Osteocyte (in vitro differentiated cells): ENCODE results near the gene SLC52A1. TPM values are rescaled to one million over a fixed set of nuclear protein-coding genes. Genes with fewer than 3 reads are reported as not detected.

Experiments
- DNase-seq: peaks from one replicate; pipeline ENCODE4 v3.0.0; 2021; ENCODE audit warnings: mixed read lengths; ENCODE audit not compliant: unreplicated experiment; ENCODE audit errors: extremely low spot score
- H3K27ac Mint-ChIP-seq: one replicate; pipeline ENCODE4 v1.8.0; 2021; ENCODE audit warnings: mild to moderate bottlenecking, mixed read lengths; ENCODE audit not compliant: unreplicated experiment
- H3K27me3 Mint-ChIP-seq: one replicate; pipeline ENCODE4 v1.8.0; 2021; ENCODE audit warnings: mixed read lengths; ENCODE audit not compliant: unreplicated experiment
- H3K36me3 Mint-ChIP-seq: one replicate; pipeline ENCODE4 v1.8.0; 2021; ENCODE audit warnings: mixed read lengths; ENCODE audit not compliant: unreplicated experiment
- H3K4me1 Mint-ChIP-seq: one replicate; pipeline ENCODE4 v1.8.0; 2021; ENCODE audit warnings: mixed read lengths; ENCODE audit not compliant: unreplicated experiment
- H3K4me3 Mint-ChIP-seq: one replicate; pipeline ENCODE4 v1.8.0; 2021; ENCODE audit warnings: mild to moderate bottlenecking, moderate library complexity, mixed read lengths; ENCODE audit not compliant: unreplicated experiment
- H3K9me3 Mint-ChIP-seq: one replicate; pipeline ENCODE4 v1.8.0; 2021; ENCODE audit warnings: mixed read lengths; ENCODE audit not compliant: unreplicated experiment
- total RNA-seq: library from RNA; stranded (reverse); gene quantifications from 2 replicates; pipeline ENCODE4 v1.2.1, GENCODE V29; 2021
- TF ChIP-seq, protein P1 (sequence below): fragments of 200-600 bp; sonication (generic); IDR thresholded peaks from 2 replicates; pipeline ENCODE4 v1.5.0; 2021; ENCODE audit warnings: antibody characterized with exemption, mild to moderate bottlenecking, moderate library complexity

The SLC52A1 gene
- total RNA-seq, 1 donor from 2014 or later = not detected

DNA sequence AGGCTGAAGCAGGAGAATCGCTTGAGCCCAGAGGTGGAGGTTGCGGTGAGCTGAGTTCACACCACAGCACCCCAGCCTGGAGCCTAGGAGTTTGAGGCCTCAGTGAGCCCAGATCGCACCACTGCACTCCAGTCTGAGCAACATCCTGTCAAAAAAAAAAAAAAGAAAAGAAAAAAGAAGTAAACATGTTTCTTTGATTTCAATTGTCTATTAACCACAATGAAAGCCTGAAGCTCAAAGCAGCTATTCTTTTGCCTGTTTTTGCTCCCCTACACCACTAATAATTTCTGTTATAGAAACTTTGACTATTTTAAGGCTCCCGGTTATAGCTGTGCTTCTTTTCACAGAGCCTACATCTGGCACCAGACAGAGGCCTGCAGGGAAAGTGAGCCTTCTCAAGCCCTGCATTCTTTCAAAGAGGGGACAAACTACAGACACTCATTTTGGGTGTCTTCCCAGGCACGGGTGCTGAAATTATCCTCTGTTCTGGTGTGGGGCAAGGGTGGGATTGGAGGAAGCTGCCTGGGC, 14.2 kb upstream of the SLC52A1 start:
- H3K4me3 Mint-ChIP-seq = no peak overlapping the region
- no peak overlapping the region for H3K27ac Mint-ChIP-seq
- no peak for DNase-seq
- TF ChIP-seq, protein P1, sequence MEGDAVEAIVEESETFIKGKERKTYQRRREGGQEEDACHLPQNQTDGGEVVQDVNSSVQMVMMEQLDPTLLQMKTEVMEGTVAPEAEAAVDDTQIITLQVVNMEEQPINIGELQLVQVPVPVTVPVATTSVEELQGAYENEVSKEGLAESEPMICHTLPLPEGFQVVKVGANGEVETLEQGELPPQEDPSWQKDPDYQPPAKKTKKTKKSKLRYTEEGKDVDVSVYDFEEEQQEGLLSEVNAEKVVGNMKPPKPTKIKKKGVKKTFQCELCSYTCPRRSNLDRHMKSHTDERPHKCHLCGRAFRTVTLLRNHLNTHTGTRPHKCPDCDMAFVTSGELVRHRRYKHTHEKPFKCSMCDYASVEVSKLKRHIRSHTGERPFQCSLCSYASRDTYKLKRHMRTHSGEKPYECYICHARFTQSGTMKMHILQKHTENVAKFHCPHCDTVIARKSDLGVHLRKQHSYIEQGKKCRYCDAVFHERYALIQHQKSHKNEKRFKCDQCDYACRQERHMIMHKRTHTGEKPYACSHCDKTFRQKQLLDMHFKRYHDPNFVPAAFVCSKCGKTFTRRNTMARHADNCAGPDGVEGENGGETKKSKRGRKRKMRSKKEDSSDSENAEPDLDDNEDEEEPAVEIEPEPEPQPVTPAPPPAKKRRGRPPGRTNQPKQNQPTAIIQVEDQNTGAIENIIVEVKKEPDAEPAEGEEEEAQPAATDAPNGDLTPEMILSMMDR = no peak
- no peaks in the 10 kb centered on the region for H3K27me3 Mint-ChIP-seq
- H3K36me3 Mint-ChIP-seq = no peaks in the 10 kb centered on the region
- no peaks in the 10 kb centered on the region for H3K4me1 Mint-ChIP-seq
- no peaks in the 10 kb centered on the region for H3K9me3 Mint-ChIP-seq

DNA sequence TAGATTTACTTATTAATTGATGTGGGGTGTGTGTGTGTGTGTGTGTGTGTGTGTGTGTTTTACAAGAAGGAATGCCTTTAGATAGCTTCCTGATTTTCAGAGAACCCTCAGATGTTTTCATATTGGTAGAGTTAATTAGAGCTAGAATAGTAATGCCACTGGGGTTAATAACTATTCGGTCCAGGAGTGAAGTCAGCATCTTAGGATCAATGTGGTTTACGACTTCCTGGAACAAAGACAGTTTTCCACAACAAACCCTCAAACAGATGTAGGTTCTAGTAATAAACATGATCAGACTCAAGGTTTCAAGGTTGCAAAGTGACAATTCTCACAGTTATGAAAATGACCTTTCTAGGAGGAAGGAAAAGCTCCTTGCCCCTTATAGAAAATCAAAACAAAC, 12.2 kb upstream of the SLC52A1 start:
- Mint-ChIP-seq H3K4me1 (no peaks in the 10 kb centered on the region), H3K4me3 (no peak overlapping the region), H3K9me3 (no peaks in the 10 kb centered on the region), H3K27ac (no peak overlapping the region), H3K27me3 (no peaks in the 10 kb centered on the region), H3K36me3 (no peaks in the 10 kb centered on the region)
- TF ChIP-seq, protein P1 = no peak
- no peak for DNase-seq

GRCh38 chr17:5045496-5045895, 10.3 kb upstream of the SLC52A1 start:
- Mint-ChIP-seq H3K9me3 (no peaks in the 10 kb centered on the region), H3K4me3 (no peak overlapping the region), H3K27ac (no peak overlapping the region), H3K4me1 (no peaks in the 10 kb centered on the region), H3K36me3 (no peaks in the 10 kb centered on the region), H3K27me3 (no peaks in the 10 kb centered on the region)
- TF ChIP-seq, protein P1 = no peak
- no peak for DNase-seq

DNA sequence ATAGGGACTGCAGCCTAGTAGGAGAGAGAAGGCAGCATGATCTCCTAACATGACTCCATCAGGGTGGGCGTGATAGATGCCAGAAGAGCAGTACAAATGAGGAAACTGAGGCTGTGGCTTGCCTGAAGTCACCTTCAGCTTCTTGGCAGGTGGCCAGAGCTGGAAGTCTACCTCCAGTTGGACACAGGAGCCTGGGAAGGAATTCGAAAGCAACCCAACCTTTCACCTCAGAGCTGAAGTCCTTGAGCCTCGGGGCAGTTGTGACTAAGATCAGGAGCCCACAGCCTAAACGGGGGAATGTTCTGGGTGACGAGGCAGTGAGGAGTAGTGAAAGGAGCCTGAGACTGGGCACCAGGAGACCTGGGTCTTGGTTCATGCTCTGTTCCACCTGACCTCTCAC, 9.4 kb upstream of the SLC52A1 start:
- Mint-ChIP-seq H3K27ac (no peak overlapping the region), H3K36me3 (no peaks in the 10 kb centered on the region), H3K4me3 (no peak overlapping the region), H3K4me1 (no peaks in the 10 kb centered on the region), H3K9me3 (no peaks in the 10 kb centered on the region), H3K27me3 (peaks cover 4% of the 10 kb centered on the region)
- no peak for DNase-seq
- TF ChIP-seq, protein P1 = no peak

DNA sequence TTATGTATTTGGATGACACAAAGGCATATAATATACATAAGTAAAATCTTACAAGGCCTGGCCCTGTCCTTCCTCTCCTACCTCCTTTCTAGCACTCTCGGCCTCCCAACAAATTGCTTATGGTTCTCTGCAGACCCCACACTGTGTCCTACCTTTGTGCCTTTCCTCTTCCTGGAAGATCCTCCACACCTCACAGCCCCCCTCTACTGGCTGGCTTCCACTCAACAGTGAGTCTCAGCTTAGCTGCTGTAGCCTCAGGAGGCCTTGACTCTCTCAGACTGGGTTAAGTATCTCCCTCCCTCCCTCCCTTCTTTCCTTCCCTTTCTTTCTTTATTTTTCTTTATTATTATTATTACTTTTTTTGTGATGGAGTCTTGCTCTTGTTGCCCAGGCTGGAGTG, 8.3 kb upstream of the SLC52A1 start:
- no peaks in the 10 kb centered on the region for H3K4me1 Mint-ChIP-seq
- no peak overlapping the region for H3K27ac Mint-ChIP-seq
- no peak overlapping the region for H3K4me3 Mint-ChIP-seq
- no peaks in the 10 kb centered on the region for H3K36me3 Mint-ChIP-seq
- TF ChIP-seq, protein P1 = no peak
- peaks cover 6% of the 10 kb centered on the region for H3K27me3 Mint-ChIP-seq
- no peak for DNase-seq
- no peaks in the 10 kb centered on the region for H3K9me3 Mint-ChIP-seq
